ENCODE measurements around the gene GHR.

Gene GHR

DNA sequence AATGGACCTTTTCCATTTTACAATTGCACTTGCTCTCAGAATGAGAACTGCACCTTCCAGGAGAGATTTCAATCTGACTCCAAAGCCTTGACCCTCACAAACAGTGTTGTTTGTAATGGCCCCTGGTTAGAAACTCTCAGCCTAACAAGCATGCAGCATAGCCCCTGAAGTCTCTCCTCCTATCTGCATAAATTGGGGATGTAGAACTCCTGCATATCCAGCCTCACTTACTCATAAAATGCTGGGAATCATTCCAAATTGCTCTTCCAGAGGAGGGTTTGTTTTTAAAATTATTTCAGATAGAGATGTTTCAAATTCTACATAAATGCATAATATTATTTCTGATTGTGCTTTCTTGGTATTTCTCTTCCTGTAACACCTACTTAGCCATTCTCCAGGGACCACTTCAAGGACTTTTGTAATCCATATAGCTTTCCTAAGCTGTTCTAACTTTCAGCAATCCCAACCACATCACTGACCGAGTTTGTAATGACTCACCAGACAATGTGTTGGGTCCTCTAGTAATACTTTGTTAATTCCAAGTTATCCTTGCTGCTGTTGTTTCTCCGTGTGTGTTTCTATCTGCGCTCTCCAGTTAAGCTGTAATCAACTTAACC, 189.6 kb downstream of the GHR start:
- DNase-seq = no peak

DNA sequence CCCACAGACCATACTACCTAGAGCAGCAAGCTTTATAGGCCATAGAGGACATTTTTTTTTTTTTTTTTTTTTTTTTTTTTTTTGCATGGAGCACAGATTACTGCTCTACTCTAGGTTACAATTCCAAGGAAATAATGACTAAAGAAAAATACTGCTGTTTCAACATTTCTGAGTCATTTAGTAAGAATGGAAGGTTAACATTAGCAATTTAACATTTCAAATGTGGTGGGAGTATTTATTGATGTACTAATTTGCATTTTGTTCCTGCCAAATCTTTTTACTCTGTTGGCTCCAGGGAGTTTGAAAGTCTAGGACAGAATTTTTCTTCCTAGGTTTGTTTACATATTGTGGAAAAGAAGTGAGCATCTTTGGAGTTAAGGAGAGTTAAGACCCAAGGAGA, 191.3 kb downstream of the GHR start:
- DNase-seq = no peak

DNA sequence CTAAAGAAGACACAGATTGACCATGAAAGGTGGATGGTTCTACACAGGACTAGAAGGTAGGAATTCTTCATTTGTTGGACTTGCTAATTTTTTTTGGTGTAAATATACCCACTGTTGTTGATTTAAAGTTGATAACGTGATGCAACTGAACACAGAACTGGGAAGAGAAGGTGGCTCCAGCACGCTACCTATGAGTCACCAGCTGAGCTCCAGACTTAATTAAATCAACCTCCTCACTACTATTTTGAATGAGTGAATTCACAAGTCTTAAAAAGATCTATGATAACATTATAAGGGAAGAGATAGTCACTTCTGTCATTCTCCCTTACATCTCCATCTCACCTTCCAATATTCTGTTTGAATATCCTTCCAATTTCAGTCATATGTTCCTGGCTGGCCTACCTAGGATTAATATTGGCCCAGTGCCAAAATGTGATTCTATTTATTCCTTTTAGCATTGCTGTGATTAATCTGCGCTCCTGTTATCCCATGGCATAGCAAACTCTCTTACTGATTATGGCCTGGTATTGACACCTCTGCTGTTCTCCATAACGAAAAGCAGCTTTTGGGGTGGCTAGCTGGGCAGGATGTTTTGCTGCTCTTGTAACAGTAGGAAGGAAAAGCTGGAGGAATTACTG, 197.5 kb downstream of the GHR start:
- DNase-seq = no peak

DNA sequence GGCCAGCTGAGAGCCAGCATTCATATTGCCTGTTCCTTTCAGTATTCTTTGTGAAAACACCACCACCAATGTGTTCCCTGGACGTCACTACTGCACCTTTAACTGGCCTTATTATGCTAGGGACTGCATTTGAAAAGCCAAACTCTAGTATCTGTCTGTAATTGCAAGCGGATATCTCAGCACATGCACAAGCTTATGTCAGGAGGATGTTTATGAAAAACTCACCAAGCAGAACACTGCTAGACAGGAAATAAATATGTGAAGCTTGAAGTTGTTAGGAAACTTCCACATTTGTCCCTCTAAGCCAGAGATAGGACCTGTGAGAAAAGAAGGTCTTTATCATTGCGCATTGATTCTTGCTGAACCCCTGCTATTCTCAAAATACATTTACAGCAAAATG, 198.0 kb downstream of the GHR start:
- no peak for DNase-seq

DNA sequence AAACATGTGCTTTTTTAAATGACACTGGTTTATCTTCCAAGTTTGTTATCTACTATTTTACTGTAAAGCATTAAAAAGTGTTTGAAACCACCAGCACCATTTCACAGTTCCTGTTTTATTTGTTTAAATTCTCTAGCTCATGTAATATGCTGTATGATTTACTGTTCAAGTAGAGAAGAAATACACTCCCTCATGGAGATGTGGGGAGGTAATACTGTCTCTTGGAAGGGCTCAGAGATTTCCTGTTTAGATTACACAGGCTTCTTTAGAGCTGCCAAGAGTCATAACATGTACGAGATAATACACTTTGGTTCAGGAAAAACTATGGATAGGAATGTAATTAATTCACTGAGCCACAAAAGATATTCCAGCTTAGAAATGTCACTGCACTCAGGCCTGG, 198.4 kb downstream of the GHR start:
- no peak for DNase-seq

DNA sequence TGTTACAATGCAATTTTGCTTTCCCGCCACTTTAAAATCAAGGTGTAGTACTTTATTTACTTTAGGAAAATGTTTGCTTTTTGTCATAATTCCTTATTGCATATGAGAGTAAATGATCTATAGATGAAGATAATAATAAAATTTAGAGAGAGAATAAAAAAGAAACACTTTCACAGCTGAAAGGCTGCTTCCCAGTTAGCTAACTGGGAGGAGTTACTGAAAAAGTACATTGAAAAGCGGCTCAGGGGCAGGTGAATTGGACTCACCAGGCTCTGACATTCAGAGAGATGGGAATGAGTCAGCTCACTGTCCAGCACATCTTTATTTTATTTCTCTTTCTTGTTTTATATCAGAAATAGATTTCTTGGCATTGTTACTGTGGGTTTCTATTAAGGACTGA, 201.7 kb downstream of the GHR start:
- no peak for DNase-seq

DNA sequence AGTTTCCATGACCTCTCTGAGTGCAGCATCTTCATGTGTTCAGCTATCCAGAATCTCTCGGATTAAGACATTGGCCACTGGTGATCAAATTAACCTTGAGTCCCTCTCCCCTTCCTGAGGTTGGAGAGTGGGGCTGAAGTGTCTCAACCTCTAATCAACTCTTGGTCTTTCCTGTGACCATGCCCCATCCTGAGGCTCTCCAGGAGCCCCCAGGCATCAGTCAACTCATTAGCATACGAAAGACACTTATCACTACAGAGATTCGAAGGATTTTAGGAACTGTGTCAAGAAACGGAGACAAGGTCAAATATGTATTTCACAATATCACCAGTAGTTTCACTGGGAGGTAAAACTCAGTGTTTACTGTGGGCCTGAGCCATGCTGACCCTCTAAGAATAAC, 203.2 kb downstream of the GHR start:
- no peak for DNase-seq

DNA sequence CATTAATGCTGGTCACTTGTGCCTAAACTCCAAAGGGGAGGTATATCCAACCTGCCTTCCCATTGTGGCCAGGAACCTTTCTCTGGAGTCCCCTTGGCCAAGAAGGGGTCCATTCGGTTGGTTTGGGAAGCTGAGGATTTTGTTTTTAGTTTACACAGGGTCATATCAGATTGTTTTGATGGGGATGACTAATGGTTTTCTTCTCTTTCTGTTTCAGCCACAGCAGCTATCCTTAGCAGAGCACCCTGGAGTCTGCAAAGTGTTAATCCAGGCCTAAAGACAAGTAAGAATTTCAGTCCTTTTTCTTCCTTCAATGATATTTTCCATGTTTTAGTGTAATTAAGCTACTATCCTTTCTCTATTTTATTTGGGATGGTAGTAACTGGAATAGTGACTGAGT, 205.6 kb downstream of the GHR start:
- no peak for DNase-seq

DNA sequence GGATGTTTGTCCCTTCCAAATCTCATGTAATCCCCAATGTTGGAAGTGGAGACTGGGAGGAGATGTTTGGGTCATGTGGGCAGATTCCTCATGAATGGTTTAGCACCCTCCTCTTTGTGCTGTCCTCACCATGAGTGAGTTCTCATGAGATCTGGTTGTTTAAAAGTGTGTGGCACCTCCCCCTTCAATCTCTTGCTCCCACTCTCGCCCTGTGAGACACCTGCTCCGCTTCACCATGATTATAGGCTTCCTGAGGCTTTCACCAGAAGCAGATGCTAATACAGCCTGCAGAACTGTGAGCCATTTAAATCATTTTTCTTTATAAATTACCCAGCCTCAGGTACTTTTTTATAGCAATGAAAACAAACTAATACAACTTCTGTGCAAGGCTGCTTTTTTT, 206.0 kb downstream of the GHR start:
- no peak for DNase-seq

DNA sequence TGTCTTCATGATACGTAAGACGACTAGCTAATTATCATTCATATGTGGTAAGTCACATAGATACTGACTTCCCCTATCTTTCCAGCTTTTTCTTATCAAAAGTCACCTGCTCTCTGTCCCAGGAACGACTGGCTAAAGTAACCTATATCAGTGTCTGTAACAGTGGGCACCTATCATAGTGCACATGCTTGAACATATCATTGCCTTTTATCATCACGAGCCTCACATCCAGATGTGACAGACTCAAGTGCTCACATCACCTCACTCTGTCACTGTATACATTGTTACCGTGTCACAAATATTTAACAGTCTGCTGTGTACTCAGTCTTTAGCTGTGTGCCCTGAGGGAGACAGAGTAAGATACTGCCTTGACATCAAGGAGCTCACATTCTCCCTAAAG, 208.0 kb downstream of the GHR start:
- DNase-seq = no peak

DNA sequence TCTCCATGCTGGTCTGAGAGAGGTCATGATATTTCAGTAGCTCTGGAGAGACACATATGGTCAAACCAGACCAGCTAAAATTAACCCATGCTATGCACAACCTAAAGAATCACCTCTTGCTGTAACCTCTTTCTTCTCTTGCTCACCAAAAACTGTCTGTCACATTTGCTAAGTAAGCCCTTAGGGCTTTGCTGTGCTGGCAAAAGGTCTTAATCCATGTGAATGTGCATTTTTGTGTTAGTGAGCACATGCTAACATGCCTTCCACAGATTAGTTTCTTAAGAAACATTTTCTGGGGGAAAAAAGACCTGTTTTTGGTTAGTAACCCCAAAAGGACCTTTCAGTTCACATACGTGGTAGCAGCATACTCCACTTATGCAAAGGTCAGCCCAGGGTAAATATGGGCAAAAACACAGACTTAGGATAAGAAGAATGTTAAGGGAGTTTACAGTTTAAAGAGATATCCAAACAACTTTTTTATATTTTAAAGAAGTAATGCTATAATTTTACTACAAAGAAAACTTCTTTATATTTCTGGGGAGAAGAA, 209.2 kb downstream of the GHR start:
- DNase-seq = no peak

DNA sequence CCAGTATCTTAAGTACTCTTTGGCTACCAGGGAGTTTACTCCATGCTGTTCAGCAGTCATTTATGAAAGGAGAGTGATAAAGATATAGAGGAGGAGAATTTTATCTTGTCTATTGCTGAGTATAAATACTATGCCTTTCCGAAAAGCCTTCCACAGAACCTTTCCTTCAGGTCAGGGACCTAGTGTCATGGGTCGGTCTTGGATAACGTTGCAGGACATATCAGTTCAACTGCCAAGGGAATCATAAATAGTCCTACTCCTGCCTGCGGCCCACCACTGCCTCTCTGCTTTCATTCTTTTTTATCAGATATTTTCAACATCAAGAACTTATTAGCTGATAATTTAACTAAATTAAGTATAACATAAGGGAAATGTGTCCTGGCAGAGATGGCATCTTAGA, 211.3 kb downstream of the GHR start:
- DNase-seq = no peak

DNA sequence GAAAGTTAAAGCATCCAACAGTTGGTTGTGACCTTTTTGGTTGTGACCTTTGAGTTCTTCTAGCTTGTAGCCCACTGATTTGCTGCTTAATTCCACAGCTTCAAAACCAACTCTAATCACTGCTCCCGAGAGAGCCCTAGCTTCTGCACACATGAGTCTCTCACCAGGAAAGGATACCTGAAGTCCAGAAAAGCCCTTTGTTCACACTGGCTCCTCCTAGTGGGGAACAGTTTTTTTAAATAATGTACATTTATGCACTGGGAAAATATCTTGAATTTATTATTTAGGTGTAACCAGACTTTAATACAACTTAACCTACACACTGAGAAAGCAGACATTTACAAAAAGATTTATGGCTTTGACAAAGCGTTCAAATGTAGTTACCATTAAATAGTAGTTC, 213.2 kb downstream of the GHR start:
- DNase-seq = no peak

DNA sequence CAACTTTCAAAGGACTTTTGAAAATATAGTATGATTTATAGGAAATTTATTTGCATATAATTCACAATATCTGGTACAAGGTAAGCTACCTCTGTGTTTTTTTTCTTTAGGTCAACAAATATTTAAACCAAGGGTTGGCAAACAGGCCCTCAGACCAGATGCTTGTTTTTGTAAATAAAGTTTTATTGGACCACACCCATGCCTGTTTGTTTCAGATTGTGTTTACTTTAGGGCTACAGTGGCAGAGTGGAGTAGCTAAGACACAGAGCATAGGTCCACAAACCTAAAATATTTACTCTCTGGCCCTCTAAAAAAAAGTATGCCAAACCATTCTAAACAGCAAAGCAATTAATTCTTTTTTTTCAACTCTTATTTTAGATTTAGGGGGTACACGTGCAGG, 213.7 kb downstream of the GHR start:
- DNase-seq = no peak

DNA sequence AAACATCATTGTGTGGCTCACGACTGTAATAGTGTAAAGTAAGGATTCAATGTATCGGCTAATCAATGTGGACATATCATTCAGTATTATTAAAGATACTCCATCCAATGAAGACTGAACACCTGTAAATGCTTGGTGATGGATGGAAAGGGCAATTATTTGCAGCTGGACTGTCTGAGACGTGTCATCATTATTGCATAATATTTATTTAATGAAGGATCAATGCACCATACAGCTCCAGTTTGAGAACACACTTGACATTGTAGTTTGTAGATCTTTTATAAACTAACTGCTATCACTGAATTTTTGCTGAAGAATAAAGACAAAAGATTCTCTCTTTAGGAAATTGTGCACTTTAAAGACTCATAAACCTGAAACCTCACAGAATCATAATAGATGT, 215.7 kb downstream of the GHR start:
- DNase-seq = no peak

DNA sequence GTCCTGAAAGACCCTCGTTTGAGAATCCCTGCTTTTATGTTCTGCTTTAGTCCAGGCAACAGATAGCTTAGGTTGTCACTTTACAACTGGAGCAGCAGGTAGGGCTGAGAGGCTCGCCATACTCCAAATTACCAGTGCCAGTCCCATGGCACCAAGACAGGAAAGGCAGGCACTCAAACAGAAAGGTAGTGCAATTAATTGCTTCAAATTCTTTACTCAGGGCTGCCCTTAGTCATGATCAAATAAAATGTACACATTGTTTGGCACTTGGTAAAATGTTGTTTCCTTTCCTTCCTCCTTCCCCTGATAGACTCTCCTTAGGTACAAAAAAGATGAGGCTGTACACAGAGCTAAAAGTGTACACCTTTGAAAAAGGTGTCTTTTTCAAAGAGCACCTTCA, 217.6 kb downstream of the GHR start:
- DNase-seq = no peak

DNA sequence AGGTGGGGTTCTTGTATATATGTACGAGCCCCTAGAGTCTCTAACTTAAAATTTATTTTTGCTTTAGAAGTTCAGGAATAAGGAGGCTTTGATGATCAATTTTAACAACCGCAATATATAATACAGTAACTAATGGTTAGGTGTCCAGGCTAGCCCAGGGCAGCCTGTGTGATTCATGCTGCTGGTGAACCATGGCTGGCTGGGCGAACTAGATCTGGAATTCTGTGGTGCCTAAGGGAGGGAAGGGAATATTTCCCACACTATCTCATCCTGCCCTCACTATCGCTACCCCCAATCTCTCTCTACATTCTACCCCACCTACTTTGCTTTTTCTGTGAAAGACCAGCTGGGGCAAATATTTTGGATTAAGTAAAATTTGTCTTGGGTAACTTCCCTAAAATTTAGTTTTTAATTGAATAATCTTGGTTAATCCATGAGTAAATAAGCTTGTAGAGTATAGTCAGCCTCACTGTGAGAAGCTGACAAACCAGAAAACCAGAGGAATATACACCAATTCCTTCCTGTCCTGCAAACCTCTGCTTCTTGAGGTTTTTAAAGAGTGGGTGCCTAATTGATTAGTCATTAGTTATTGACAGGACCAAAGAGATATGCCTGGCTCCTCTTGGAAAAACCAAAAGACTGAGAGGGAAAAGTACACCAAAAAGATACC, 218.2 kb downstream of the GHR start:
- no peak for DNase-seq

DNA sequence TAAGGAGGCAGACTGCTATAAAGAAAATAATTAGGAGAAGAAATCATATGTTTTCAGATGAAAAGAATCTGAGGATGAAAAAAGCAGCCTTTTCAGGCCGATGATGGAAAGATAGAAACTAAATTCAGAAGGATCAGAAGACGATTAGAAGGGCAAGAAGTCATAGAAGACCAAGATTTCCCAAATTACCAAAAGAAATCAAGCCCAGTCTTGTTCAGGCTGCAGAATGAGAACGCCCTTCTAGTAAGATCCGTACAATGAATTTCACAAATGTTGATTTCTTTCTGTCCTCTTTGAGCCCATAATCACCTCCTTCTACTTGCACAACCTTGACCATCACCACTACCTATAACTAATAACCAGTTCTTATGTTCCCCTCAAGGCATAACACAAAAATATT, 218.8 kb downstream of the GHR start:
- DNase-seq = no peak

DNA sequence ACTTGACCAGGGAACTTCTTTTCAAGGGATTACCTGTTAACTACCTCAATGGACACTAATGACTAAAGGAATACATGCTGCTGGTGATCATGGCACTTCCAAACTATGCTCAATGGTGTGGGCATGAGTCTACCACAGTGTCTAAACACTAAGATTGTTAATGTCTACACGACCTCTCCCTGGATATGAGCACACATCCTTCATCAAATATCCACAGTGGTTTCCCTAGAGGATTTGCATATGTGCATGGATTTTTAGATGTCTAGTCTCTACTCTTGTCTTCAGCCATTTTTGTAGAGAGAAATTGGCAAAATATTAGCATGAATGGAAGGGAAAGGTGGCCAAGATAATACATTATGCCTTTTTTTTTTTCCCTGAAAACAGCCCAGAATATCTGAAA, 220.1 kb downstream of the GHR start:
- DNase-seq = no peak

DNA sequence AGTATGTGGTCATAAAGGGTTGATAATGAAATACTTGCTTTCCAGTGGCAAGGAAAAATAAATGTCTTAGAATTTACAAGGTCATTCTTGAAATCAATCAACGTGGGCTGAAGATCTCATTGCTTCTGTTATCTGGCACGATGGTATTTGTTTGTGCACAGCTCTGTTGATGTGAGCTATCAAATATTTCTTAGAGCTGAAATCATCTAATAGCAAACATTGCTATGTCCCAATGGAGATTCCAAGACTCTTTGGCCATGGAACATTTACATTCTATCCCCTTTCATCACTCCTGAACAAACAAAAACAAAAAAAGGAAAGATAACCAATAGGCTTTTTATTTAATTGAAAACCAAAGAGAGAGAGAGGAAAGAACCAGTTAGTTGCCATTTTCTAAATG, 221.9 kb downstream of the GHR start:
- no peak for DNase-seq

DNA sequence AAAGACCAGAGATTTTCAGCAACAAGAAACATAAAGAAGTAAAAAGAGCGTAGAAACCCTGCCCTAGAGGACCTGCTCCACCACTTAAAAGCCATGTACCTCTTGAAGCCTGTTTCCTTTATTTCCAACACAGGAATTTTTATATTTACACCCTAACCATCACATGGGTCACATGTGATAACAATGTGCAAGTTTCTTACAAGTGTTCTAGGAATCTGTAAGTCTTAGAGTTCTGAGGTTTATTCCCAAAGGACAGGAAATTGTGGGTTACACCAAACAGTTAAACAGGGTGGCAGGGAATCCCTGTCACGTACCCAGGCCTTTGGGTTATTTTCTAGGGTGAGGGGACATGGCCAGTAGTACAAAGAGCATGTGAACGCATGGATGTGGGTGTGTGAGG, 224.8 kb downstream of the GHR start:
- no peak for DNase-seq

DNA sequence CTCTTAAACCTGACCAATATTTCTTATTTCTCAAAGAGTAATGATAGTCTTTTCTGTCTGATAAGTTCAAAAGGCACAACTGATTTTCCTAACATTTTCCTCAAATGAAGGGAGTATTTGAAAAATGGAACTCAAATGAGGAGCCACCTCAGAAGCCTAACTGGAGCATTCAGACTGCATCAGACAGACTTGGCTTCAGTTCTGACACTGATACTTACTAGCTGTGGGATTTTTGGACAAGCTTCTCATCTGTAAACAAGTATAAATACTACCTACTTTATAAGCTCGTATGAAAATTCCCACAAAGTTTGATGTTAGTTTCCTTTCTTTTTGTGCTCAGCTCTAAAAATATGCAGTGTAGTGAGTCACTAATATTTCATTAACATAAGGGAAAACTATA, 225.7 kb downstream of the GHR start:
- no peak for DNase-seq

DNA sequence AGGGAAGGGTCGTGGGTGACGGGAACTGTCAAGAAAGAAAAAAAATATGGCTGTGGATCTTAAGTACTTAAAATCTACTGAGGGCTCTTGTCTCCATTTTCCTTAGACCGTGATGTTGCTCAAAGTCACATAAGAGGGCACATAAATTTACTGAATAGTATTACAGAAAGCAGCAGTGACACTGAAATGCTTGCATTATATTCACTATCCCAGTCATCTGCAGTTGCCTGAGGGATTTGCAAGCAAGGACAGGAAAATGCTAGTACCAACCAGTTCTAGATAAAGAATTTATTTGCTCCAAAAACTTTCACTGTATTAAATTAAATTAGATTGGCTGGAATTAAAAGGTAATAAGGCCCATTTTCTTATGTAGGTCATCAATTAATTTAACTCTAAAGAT, 226.8 kb downstream of the GHR start:
- DNase-seq = no peak

DNA sequence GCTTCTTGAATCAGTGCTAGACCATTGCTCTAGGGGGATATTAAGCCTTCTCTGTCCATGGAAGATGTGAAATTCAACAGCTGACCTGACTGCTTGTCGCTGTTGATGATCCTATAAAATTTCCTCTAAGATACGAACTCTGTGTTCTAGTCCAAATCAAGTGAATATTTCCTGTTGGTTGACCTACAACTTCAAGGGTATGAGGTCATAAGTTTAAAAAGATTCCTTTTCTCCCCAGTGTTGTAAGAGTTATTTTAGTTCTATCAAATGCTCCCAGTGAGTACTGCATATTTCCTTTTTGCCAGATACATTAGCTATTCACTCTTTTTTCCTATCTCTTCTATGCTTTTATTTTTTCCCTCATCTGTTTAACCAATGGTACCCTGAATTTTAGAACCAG, 230.5 kb downstream of the GHR start:
- no peak for DNase-seq

DNA sequence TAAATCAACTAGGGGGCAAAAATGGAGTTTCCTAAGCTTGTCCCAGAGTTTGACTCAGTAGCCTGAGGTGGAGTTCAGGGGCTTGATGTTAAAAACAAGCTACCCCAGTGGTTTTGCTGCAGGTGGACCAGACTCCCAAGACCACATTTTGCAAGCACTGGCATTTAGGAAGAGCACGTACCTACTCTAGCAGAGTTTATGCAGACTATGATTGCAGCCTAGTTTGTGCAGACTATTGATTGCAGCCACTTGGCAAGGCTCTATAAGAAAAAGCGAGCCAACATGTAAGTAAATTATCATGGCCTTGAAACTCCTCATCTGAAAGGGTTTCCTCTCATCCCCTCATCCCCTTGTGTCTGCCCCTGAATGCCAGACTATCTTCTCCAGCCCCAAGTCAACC, 231.4 kb downstream of the GHR start:
- DNase-seq = no peak

Data from stimulated activated CD4-positive, alpha-beta T cell treated with anti-CD3 and anti-CD28 coated beads, Interleukin-15, amount 100 ng/mL, for 24 hours (primary cell).